ENCODE data around the gene SPPL2A. TPM values are rescaled to one million over a fixed set of nuclear protein-coding genes. Genes with fewer than 3 reads are reported as not detected.

The SPPL2A gene
- total RNA-seq, 1 experiment from 2014 or later = 93.0 TPM

- TSS peak; percentile 88 for BruUV-seq (replicated peaks)
- no peak for DNase-seq (ENCODE audit: unreplicated experiment)
- H3K27ac Mint-ChIP-seq (ENCODE audit: low read depth, unreplicated experiment) = peak overlapping the region; percentile 89
- intact Hi-C loops (cut with micrococcal nuclease) = loop anchor here (2.0 kb wide), 1 partner anchor 77 kb away; the partner anchor contains the start of gene SPPL2A
- no peaks in the 10 kb centered on the region for H3K27me3 Mint-ChIP-seq (ENCODE audit: insufficient read depth, unreplicated experiment)
- peaks cover 11% of the 10 kb centered on the region for H3K4me1 Mint-ChIP-seq (ENCODE audit: insufficient read depth, unreplicated experiment)
- peaks cover 28% of the 10 kb centered on the region for H3K36me3 Mint-ChIP-seq (ENCODE audit: insufficient read depth, unreplicated experiment)
- ChIA-PET POLR2A (interaction anchor here (0.6 to 4.1 kb wide), 17 partner anchors 11 to 222 kb away, joined by 3 to 38 read pairs (median 7); partner anchors contain the start of genes AP4E1 and SPPL2A), CTCF (interaction anchor here (0.9 to 1.7 kb wide), 2 partner anchors 27 to 192 kb away, joined by 3 to 5 read pairs; no protein-coding TSS in a partner anchor)
- TF ChIP-seq, protein P1, sequence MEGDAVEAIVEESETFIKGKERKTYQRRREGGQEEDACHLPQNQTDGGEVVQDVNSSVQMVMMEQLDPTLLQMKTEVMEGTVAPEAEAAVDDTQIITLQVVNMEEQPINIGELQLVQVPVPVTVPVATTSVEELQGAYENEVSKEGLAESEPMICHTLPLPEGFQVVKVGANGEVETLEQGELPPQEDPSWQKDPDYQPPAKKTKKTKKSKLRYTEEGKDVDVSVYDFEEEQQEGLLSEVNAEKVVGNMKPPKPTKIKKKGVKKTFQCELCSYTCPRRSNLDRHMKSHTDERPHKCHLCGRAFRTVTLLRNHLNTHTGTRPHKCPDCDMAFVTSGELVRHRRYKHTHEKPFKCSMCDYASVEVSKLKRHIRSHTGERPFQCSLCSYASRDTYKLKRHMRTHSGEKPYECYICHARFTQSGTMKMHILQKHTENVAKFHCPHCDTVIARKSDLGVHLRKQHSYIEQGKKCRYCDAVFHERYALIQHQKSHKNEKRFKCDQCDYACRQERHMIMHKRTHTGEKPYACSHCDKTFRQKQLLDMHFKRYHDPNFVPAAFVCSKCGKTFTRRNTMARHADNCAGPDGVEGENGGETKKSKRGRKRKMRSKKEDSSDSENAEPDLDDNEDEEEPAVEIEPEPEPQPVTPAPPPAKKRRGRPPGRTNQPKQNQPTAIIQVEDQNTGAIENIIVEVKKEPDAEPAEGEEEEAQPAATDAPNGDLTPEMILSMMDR (IDR thresholded peaks at IDR 0.05; ENCODE audit: unreplicated experiment) = no peak
- peak overlapping the region; percentile 98 for H3K4me3 Mint-ChIP-seq (ENCODE audit: unreplicated experiment)
- no peaks in the 10 kb centered on the region for H3K9me3 Mint-ChIP-seq (ENCODE audit: unreplicated experiment)
Observed at GRCh38 chr15:50687302-50687902, 78.1 kb downstream of the SPPL2A start.

DNA sequence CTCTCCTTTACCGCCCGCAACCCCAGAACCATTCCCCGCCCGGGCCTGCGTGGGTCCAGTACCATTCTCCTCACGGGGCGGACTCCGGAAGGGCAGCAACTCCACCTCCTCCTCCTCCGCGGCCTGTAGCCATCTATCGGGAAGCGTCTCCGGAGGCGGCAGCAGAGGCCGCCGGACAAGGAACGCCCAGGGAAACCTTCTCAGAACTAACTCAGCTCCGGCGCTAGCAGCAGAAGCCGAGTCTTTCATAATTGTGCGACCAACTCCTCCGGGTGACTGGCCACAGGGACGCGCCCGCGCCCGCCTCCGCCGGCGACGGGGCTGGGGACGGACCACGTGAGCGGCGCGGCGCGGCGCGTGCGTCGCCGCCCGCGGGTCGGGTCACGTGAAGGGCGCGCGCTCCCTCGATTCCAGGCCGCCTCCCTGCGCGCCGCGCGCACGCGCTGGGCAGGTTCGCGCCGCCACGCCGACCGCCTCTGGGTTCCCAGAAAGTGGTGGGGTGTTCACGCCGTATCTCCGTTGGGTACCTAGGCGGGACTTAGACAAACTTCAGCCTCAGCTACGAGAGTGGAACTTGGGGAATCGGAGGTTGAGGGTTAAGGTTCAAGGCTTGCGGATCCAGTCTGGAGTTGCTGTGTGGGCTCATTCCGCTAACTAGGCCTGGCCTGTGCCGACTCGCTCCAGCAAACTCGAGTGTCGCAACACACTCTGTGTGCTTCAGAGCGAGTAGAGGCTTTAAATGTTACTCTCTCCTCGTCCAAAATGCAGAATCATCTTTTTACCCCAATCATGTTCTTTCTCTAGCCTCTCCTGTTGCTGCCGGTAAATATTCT, 78.8 kb downstream of the SPPL2A start, which contains the start of gene TRPM7:
TSS of gene TRPM7 (minus strand) at position 329 of the 833 bp plus-strand sequence. CDS start at position 65, 264 bp downstream.
- Mint-ChIP-seq H3K9me3 (ENCODE audit: unreplicated experiment) (no peaks in the 10 kb centered on the region), H3K27me3 (ENCODE audit: insufficient read depth, unreplicated experiment) (no peaks in the 10 kb centered on the region), H3K36me3 (ENCODE audit: insufficient read depth, unreplicated experiment) (peaks cover 36% of the 10 kb centered on the region), H3K4me1 (ENCODE audit: insufficient read depth, unreplicated experiment) (peaks cover 11% of the 10 kb centered on the region), H3K27ac (ENCODE audit: low read depth, unreplicated experiment) (peak within 1 kb of the TSS; percentile 89), H3K4me3 (ENCODE audit: unreplicated experiment) (peak within 1 kb of the TSS; percentile 98)
- ChIA-PET CTCF (interaction anchor here (0.5 to 1.7 kb wide), 6 partner anchors 28 to 198 kb away, joined by 3 to 5 read pairs (median 4); no protein-coding TSS in a partner anchor), POLR2A (interaction anchor here (0.6 to 4.1 kb wide), 28 partner anchors 11 to 438 kb away, joined by 3 to 38 read pairs (median 4); partner anchors contain the start of genes AP4E1 and SPPL2A)
- peak; percentile 88 for DNase-seq (ENCODE audit: unreplicated experiment)
- no TSS peak for BruUV-seq (replicated peaks)
- intact Hi-C loops (cut with micrococcal nuclease) = loop anchor here (2.0 kb wide), 1 partner anchor 78 kb away; the partner anchor contains the start of gene SPPL2A
- TF ChIP-seq, protein P1 (IDR thresholded peaks at IDR 0.05; ENCODE audit: unreplicated experiment) = no peak

DNA sequence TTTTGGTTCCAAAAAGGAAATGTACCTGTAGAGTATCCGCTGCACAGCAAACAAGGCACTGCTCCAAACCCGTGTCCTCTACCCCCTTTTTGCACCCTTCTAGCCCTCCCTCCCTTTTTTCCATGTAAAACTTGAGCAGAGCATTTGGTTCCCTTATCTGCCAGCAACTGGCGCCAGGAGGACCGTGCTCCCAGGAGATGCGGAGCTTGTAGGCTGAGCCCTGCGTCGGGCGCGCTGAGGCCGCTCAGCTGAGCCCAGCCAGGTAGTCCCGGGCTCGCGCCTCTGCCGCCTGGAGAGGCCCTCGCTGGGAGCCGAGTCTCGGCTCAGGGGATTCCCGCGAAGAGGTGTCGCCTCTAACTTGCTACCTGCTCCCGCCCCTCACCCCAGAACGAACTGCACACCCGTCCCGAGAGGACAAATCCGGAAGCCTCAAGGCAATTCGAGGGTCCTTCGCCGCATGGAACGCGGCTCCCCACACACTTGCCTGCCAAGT, 79.5 kb downstream of the SPPL2A start:
- POLR2A ChIA-PET = interaction anchor here (0.6 to 4.1 kb wide), 26 partner anchors 10 to 437 kb away, joined by 3 to 38 read pairs (median 4); partner anchors contain the start of genes AP4E1 and SPPL2A
- intact Hi-C loops (cut with micrococcal nuclease) = loop anchor here (2.0 kb wide), 1 partner anchor 79 kb away; the partner anchor contains the start of gene SPPL2A
- TF ChIP-seq, protein P1 (IDR thresholded peaks at IDR 0.05; ENCODE audit: unreplicated experiment) = no peak
- H3K9me3 Mint-ChIP-seq (ENCODE audit: unreplicated experiment) = no peaks in the 10 kb centered on the region
- peak; percentile 54 for DNase-seq (ENCODE audit: unreplicated experiment)
- H3K27ac Mint-ChIP-seq (ENCODE audit: low read depth, unreplicated experiment) = peak overlapping the region; percentile 89
- peaks cover 15% of the 10 kb centered on the region for H3K4me1 Mint-ChIP-seq (ENCODE audit: insufficient read depth, unreplicated experiment)
- BruUV-seq (replicated peaks) = no TSS peak
- H3K36me3 Mint-ChIP-seq (ENCODE audit: insufficient read depth, unreplicated experiment) = peaks cover 42% of the 10 kb centered on the region
- CTCF ChIA-PET = interaction anchor here (0.6 to 1.7 kb wide), 4 partner anchors 182 to 199 kb away, joined by 3 to 5 read pairs (median 4); no protein-coding TSS in a partner anchor
- H3K27me3 Mint-ChIP-seq (ENCODE audit: insufficient read depth, unreplicated experiment) = no peaks in the 10 kb centered on the region
- H3K4me3 Mint-ChIP-seq (ENCODE audit: unreplicated experiment) = peak overlapping the region; percentile 98
